ENCODE measurements around the gene PNLIPRP1.

PNLIPRP1 gene

GRCh38 chr10:116553378-116553980 lies 37.3 kb upstream of the PNLIPRP1 start:
- TF ChIP-seq CTCF (IDR thresholded peaks at IDR 0.05; ENCODE audit: low read depth, low read length), result no peak
- H3K27me3 ChIP-seq (ENCODE audit: insufficient read depth, low read depth, severe bottlenecking), result no peaks in the 10 kb centered on the region
- no peak overlapping the region for H3K4me3 ChIP-seq (ENCODE audit: low read depth, low read length)
- H3K9me3 ChIP-seq (ENCODE audit: severe bottlenecking), result peaks cover 3% of the 10 kb centered on the region
- no peak for DNase-seq
- no peaks in the 10 kb centered on the region for H3K36me3 ChIP-seq
- H3K27ac ChIP-seq, result no peak overlapping the region

DNA sequence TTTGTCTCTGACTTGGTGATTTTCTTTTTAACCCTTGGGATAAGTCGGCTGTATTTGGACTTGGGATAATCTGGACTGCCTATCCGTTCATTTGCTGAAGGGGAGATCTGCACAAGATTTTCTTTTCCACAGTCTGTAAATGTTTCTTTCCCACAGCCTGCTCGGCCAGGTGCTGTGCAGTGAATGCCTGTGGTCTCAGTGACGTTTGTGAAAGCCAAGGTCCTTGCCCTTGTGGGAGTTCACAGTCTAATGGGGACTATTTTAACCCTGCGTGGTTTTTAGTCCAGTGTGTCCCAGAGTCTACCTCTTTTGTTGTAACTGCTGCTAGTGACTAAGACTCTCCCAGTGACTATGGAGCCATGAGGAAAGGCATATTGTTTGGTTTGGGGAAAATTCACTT lies 36.1 kb upstream of the PNLIPRP1 start:
- Histone ChIP-seq H3K27ac (no peak overlapping the region), H3K27me3 (ENCODE audit: insufficient read depth, low read depth, severe bottlenecking) (no peaks in the 10 kb centered on the region), H3K4me3 (ENCODE audit: low read depth, low read length) (no peak overlapping the region), H3K9me3 (ENCODE audit: severe bottlenecking) (peaks cover 3% of the 10 kb centered on the region), H3K36me3 (no peaks in the 10 kb centered on the region)
- TF ChIP-seq CTCF (IDR thresholded peaks at IDR 0.05; ENCODE audit: low read depth, low read length), result no peak
- DNase-seq, result no peak

- Histone ChIP-seq H3K27me3 (ENCODE audit: insufficient read depth, low read depth, severe bottlenecking) (no peaks in the 10 kb centered on the region), H3K36me3 (no peaks in the 10 kb centered on the region), H3K9me3 (ENCODE audit: severe bottlenecking) (peaks cover 3% of the 10 kb centered on the region), H3K27ac (no peak overlapping the region), H3K4me3 (ENCODE audit: low read depth, low read length) (no peak overlapping the region)
- DNase-seq, result no peak
- TF ChIP-seq CTCF (IDR thresholded peaks at IDR 0.05; ENCODE audit: low read depth, low read length), result no peak
These were observed 34.9 kb upstream of the PNLIPRP1 start for GRCh38 chr10:116555880-116556279.

DNA sequence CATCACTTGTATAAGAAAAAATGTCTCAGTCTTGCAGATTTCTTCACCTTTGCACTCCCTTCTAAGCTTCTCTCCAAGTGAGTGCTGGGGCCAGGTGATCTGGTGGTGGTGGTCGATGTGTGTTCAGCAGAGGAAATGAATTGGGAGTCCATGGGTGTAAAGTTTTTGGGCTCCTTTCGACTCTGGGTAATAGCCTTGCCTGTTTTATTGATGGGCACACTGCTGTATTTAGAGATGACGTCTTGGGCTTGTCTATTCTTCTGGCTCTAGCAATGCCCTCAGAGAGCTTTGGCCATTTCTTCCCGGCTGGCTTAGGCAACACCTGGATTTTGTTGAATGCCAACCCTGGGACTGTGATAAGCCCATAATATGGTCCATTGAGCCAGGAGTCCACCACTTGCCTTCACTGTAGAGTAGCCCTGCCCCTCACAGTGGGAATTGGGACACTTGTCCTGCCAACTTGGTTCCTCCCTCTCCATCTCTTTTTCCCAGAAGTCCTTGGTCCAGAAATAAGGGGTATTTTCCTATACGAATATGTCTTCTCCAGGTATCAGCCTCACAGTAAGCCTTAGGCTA lies 33.4 kb upstream of the PNLIPRP1 start:
- no peak overlapping the region for H3K27ac ChIP-seq
- no peaks in the 10 kb centered on the region for H3K27me3 ChIP-seq (ENCODE audit: insufficient read depth, low read depth, severe bottlenecking)
- DNase-seq, result no peak
- no peaks in the 10 kb centered on the region for H3K36me3 ChIP-seq
- peaks cover 3% of the 10 kb centered on the region for H3K9me3 ChIP-seq (ENCODE audit: severe bottlenecking)
- TF ChIP-seq CTCF (IDR thresholded peaks at IDR 0.05; ENCODE audit: low read depth, low read length), result no peak
- H3K4me3 ChIP-seq (ENCODE audit: low read depth, low read length), result no peak overlapping the region

DNA sequence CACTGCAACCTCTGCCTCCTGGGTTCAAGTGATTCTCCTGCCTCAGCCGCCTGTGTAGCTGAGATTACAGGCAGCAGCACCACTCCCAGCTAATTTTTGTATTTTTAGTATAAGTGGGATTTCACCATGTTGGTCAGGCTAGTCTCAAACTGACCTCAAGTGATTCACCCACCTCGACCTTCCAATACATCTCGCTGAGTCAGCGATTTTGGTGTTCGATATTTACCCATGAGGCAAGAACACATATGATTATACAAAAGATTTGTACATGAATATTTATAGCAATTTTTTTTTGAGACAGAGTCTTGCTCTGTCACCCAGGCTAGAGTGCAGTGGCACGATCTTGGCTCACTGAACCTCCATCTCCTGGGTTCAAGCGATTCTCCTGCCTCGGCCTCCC lies 25.2 kb upstream of the PNLIPRP1 start:
- TF ChIP-seq CTCF (IDR thresholded peaks at IDR 0.05; ENCODE audit: low read depth, low read length), result no peak
- Histone ChIP-seq H3K27ac (no peak overlapping the region), H3K4me3 (ENCODE audit: low read depth, low read length) (no peak overlapping the region), H3K27me3 (ENCODE audit: insufficient read depth, low read depth, severe bottlenecking) (no peaks in the 10 kb centered on the region), H3K9me3 (ENCODE audit: severe bottlenecking) (no peaks in the 10 kb centered on the region), H3K36me3 (no peaks in the 10 kb centered on the region)
- DNase-seq, result no peak

GRCh38 chr10:116566932-116567331 lies 23.8 kb upstream of the PNLIPRP1 start:
- DNase-seq, result no peak
- Histone ChIP-seq H3K9me3 (ENCODE audit: severe bottlenecking) (no peaks in the 10 kb centered on the region), H3K4me3 (ENCODE audit: low read depth, low read length) (no peak overlapping the region), H3K27me3 (ENCODE audit: insufficient read depth, low read depth, severe bottlenecking) (no peaks in the 10 kb centered on the region), H3K36me3 (no peaks in the 10 kb centered on the region), H3K27ac (no peak overlapping the region)
- no peak for TF ChIP-seq CTCF (IDR thresholded peaks at IDR 0.05; ENCODE audit: low read depth, low read length)
